Activated naive CD8-positive, alpha-beta T cell treated with anti-CD3 and anti-CD28 coated beads for 36 hours (primary cell): Measurements from ENCODE around the gene CYBB. TPM values are rescaled to one million over a fixed set of nuclear protein-coding genes. Genes with fewer than 3 reads are reported as not detected.

ENCODE experiments used
- DNase-seq: peaks from one replicate; pipeline ENCODE4 v3.0.0; 2021
- H3K27ac Mint-ChIP-seq: one replicate; pipeline ENCODE4 v1.8.0; 2022; ENCODE audit warnings: mild to moderate bottlenecking, moderate library complexity, mixed read lengths
- H3K27me3 Mint-ChIP-seq: one replicate; pipeline ENCODE4 v1.8.0; 2022; ENCODE audit warnings: mild to moderate bottlenecking, mixed read lengths
- H3K36me3 Mint-ChIP-seq: one replicate; pipeline ENCODE4 v1.8.0; 2021; ENCODE audit warnings: mild to moderate bottlenecking, mixed read lengths
- H3K4me1 Mint-ChIP-seq: one replicate; pipeline ENCODE4 v1.8.0; 2021; ENCODE audit warnings: mixed read lengths
- H3K4me3 Mint-ChIP-seq: one replicate; pipeline ENCODE4 v1.8.0; 2022; ENCODE audit warnings: mild to moderate bottlenecking, moderate library complexity, mixed read lengths
- H3K9me3 Mint-ChIP-seq: one replicate; pipeline ENCODE4 v1.8.0; 2022; ENCODE audit warnings: mixed read lengths
- total RNA-seq, 2 experiments: library from RNA; stranded (reverse); gene quantifications; one replicate each; pipeline ENCODE4 v1.2.3, GENCODE V29; 2021

Gene CYBB
- total RNA-seq: under 1 TPM; 0.50 to 0.76 TPM

DNA sequence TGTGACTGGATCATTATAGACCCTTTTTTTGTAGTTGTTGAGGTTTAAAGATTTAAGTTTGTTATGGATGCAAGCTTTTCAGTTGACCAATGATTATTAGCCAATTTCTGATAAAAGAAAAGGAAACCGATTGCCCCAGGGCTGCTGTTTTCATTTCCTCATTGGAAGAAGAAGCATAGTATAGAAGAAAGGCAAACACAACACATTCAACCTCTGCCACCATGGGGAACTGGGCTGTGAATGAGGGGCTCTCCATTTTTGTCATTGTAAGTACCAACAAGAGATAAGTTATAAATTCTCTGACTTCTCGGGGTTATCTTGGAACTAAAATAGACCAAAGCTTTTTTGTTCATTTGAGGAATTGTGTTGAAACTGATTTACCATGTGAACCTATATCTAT, at the start of gene CYBB:
Gene CYBB (plus strand): TSS at position 203 of the 400 bp plus-strand sequence. CDS start 19 bp downstream, at position 222.
- H3K27ac Mint-ChIP-seq: no peak within 1 kb of the TSS
- no peaks in the 10 kb centered on the region for H3K9me3 Mint-ChIP-seq
- DNase-seq: no peak
- H3K4me3 Mint-ChIP-seq: no peak within 1 kb of the TSS
- no peaks in the 10 kb centered on the region for H3K27me3 Mint-ChIP-seq
- H3K4me1 Mint-ChIP-seq: peaks cover 22% of the 10 kb centered on the region
- H3K36me3 Mint-ChIP-seq: no peaks in the 10 kb centered on the region

- peak; percentile 62 for DNase-seq
- Mint-ChIP-seq H3K4me1 (peaks cover 16% of the 10 kb centered on the region), H3K4me3 (no peak overlapping the region), H3K9me3 (no peaks in the 10 kb centered on the region), H3K27me3 (no peaks in the 10 kb centered on the region), H3K36me3 (no peaks in the 10 kb centered on the region), H3K27ac (peak overlapping the region; percentile 73)
Measured at GRCh38 chrX:37745354-37745753, 34.5 kb upstream of the CYBB start.

DNA sequence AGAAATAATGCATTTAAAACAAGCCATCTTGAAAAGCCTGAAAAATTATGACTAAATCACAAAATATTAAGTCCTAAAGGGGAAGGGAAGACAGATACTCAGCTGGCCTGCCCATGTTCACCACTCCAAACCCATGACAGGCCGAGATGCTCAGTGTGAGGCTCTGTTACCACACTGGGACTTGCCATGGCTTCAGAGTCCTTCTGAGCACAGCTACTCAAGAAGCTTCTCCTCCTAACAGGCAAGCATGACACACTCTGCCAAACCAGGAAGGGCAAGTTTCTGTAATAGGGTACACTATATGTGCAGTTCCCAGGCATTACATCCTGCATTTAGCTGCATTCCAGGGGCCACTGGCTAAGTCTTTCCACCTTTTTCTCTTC, 34.0 kb upstream of the CYBB start:
- no peak overlapping the region for H3K4me3 Mint-ChIP-seq
- peaks cover 16% of the 10 kb centered on the region for H3K4me1 Mint-ChIP-seq
- H3K27ac Mint-ChIP-seq: peak overlapping the region; percentile 73
- H3K9me3 Mint-ChIP-seq: no peaks in the 10 kb centered on the region
- no peak for DNase-seq
- H3K36me3 Mint-ChIP-seq: no peaks in the 10 kb centered on the region
- no peaks in the 10 kb centered on the region for H3K27me3 Mint-ChIP-seq

DNA sequence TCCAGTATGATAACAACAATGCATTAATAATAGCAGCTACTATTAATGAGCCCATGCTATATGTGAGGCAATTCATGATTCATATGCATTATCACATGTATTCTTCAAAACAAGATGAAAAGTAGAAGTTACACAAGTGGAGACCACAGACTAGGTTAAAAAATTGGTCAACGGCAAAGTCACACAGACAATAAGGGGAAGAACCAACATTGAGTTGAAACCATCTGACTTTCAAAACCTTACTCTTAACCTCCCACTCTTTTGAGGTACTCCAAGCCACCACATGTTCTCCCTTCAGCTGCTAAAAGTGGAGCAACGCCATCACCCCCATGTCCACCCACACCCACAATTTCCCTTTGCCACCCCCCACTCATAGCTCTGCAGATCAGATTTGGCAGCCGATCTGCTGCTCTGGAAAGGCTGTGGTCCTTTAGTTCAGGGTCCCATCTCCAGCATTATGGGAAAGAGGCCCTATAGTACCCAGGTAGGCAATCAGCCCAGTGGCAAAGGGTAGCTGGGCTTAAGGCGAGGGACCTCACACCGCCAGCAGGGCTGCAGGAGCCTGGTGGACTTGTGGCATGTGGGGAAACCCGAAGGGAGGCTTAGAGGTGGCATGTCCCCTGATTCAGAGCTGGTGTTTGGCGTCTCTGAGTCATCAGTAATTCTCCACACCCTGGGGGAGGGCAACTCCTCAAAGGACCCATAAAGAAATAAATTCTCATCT, 33.5 kb upstream of the CYBB start:
- Mint-ChIP-seq H3K4me3 (no peak overlapping the region), H3K27ac (peak overlapping the region; percentile 90)
- peak; percentile 54 for DNase-seq

GRCh38 chrX:37746951-37747350, 32.9 kb upstream of the CYBB start:
- H3K4me3 Mint-ChIP-seq: no peak overlapping the region
- peak overlapping the region; percentile 90 for H3K27ac Mint-ChIP-seq
- H3K36me3 Mint-ChIP-seq: no peaks in the 10 kb centered on the region
- H3K27me3 Mint-ChIP-seq: no peaks in the 10 kb centered on the region
- H3K4me1 Mint-ChIP-seq: peaks cover 22% of the 10 kb centered on the region
- no peak for DNase-seq
- H3K9me3 Mint-ChIP-seq: peaks cover 3% of the 10 kb centered on the region

More for the DNA sequence above, 33.5 kb upstream of the CYBB start:
- Mint-ChIP-seq H3K4me1 (peaks cover 19% of the 10 kb centered on the region), H3K36me3 (no peaks in the 10 kb centered on the region), H3K9me3 (peaks cover 2% of the 10 kb centered on the region), H3K27me3 (no peaks in the 10 kb centered on the region)

- Mint-ChIP-seq H3K4me3 (no peak overlapping the region), H3K4me1 (peaks cover 19% of the 10 kb centered on the region), H3K27me3 (no peaks in the 10 kb centered on the region), H3K9me3 (peaks cover 5% of the 10 kb centered on the region), H3K27ac (no peak overlapping the region), H3K36me3 (peaks cover 2% of the 10 kb centered on the region)
- no peak for DNase-seq
Measured at GRCh38 chrX:37752281-37752680, 27.6 kb upstream of the CYBB start.

- H3K27ac Mint-ChIP-seq: peak overlapping the region; percentile 19
- peaks cover 5% of the 10 kb centered on the region for H3K9me3 Mint-ChIP-seq
- H3K36me3 Mint-ChIP-seq: peaks cover 2% of the 10 kb centered on the region
- peaks cover 23% of the 10 kb centered on the region for H3K4me1 Mint-ChIP-seq
- no peak for DNase-seq
- H3K27me3 Mint-ChIP-seq: no peaks in the 10 kb centered on the region
- no peak overlapping the region for H3K4me3 Mint-ChIP-seq
Measured at GRCh38 chrX:37752936-37753335, 26.9 kb upstream of the CYBB start.

DNA sequence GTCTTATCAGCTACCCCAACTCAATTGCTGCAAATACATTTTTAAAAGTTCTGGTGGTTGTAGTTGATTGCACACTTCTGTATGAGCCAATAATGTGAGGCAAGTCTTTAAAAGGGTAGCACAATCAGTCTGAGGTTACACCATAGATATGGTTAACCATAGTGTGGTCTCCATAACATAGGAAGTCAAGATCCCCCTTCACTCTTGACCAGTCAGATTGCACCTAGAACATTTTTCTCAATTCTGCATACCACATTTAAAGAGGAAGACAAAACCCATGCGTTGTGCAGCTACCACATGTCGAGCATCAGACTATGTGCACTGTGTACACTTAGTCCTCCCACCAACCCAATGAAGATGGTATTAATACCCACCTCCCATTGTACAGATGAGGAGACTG, 26.5 kb upstream of the CYBB start:
- Mint-ChIP-seq H3K36me3 (peaks cover 2% of the 10 kb centered on the region), H3K4me3 (no peak overlapping the region), H3K9me3 (peaks cover 5% of the 10 kb centered on the region), H3K27ac (no peak overlapping the region), H3K27me3 (no peaks in the 10 kb centered on the region), H3K4me1 (peaks cover 23% of the 10 kb centered on the region)
- no peak for DNase-seq

DNA sequence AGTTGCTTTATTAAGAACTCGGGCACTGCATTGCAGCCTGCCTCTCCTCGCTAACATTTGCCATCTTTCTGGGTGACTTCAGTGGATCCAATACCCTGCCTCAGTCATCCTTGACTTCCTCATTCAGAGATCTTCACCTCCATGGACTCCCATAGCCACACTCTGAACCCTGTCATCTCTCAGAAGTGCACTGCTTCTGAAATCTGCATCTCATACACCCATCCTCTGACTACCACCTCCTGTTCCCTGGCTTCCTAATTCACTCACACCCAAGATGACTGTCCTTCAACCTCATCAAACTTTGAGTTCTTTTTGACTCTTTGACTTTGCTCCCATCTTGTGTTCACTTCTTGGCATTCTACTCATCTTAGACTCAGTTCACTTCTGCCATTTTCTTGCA, 25.3 kb upstream of the CYBB start:
- Mint-ChIP-seq H3K9me3 (peaks cover 5% of the 10 kb centered on the region), H3K4me1 (peaks cover 25% of the 10 kb centered on the region), H3K27ac (no peak overlapping the region), H3K4me3 (no peak overlapping the region), H3K36me3 (peaks cover 2% of the 10 kb centered on the region), H3K27me3 (no peaks in the 10 kb centered on the region)
- DNase-seq: no peak

DNA sequence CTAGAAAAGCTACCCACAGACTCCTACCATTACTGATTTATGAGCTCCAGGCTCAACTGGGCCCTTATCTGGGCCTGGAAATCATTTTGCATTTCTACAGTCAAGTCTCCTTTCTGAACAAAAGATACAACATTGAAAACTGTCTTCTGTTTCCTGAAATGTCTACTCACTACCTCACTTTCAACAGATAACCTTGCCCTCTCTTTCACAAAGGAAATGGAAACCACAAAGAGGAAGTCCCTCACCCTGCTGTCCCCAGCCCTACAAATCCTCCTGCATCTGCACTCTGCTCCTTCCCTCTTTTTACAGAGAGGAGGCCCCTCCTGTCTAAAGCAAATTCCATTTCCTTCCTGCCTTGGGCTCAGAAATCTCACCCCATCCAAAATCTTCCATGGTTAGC, 24.8 kb upstream of the CYBB start:
- DNase-seq: peak; percentile 16
- Mint-ChIP-seq H3K36me3 (peaks cover 2% of the 10 kb centered on the region), H3K4me1 (peaks cover 25% of the 10 kb centered on the region), H3K4me3 (no peak overlapping the region), H3K27me3 (no peaks in the 10 kb centered on the region), H3K9me3 (peaks cover 5% of the 10 kb centered on the region), H3K27ac (no peak overlapping the region)

DNA sequence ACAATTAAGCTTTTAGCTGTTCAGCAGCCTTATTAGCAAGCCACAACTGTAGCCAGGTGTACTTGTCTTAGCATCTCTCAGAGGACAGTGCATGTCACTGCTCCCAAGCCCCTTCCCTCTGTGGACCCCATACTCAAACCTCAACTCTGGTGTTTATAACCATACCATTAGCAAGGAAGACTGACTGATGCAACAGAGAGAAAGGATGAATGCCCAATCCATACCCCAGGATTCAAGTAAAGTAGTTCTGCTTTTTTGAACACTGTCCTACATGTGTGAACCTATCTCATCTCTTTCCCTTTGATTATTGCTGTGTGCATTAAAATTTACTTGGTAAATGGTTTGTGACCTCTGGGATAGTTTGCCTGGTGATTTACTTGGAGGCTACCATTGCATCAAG, 22.8 kb upstream of the CYBB start:
- no peak overlapping the region for H3K4me3 Mint-ChIP-seq
- peaks cover 2% of the 10 kb centered on the region for H3K36me3 Mint-ChIP-seq
- H3K4me1 Mint-ChIP-seq: peaks cover 21% of the 10 kb centered on the region
- peaks cover 2% of the 10 kb centered on the region for H3K9me3 Mint-ChIP-seq
- DNase-seq: no peak
- no peaks in the 10 kb centered on the region for H3K27me3 Mint-ChIP-seq
- H3K27ac Mint-ChIP-seq: no peak overlapping the region

- no peak overlapping the region for H3K27ac Mint-ChIP-seq
- H3K9me3 Mint-ChIP-seq: no peaks in the 10 kb centered on the region
- peaks cover 16% of the 10 kb centered on the region for H3K4me1 Mint-ChIP-seq
- DNase-seq: no peak
- no peaks in the 10 kb centered on the region for H3K27me3 Mint-ChIP-seq
- no peaks in the 10 kb centered on the region for H3K36me3 Mint-ChIP-seq
- H3K4me3 Mint-ChIP-seq: no peak overlapping the region
Measured at GRCh38 chrX:37759351-37759750, 20.5 kb upstream of the CYBB start.

GRCh38 chrX:37759878-37760418, 19.9 kb upstream of the CYBB start:
- H3K4me3 Mint-ChIP-seq: no peak overlapping the region
- no peak overlapping the region for H3K27ac Mint-ChIP-seq
- peaks cover 16% of the 10 kb centered on the region for H3K4me1 Mint-ChIP-seq
- no peaks in the 10 kb centered on the region for H3K27me3 Mint-ChIP-seq
- H3K36me3 Mint-ChIP-seq: no peaks in the 10 kb centered on the region
- no peaks in the 10 kb centered on the region for H3K9me3 Mint-ChIP-seq
- DNase-seq: no peak

DNA sequence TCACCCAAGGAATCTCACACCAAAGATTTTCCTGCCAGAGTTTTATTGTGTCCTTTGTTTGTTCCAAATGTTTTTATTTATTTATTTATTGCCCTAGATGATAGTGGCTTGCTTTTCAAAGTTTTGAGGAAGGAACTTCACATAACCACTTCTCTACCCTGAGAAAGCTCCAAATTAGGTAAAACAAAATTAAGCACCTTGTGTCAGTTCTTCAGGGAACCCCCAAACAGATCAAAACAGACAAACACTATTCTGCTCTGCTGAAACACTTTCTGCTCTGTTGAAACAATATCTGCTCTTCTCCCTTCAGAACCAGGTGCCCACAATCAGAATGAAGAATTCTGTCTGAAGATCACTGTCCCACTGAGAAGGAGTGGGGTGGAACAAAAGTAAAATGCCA, 16.5 kb upstream of the CYBB start:
- Mint-ChIP-seq H3K9me3 (no peaks in the 10 kb centered on the region), H3K27ac (no peak overlapping the region), H3K4me1 (peaks cover 12% of the 10 kb centered on the region), H3K27me3 (no peaks in the 10 kb centered on the region), H3K36me3 (no peaks in the 10 kb centered on the region), H3K4me3 (no peak overlapping the region)
- no peak for DNase-seq

GRCh38 chrX:37765507-37765906, 14.4 kb upstream of the CYBB start:
- H3K4me1 Mint-ChIP-seq: peaks cover 10% of the 10 kb centered on the region
- no peaks in the 10 kb centered on the region for H3K36me3 Mint-ChIP-seq
- no peaks in the 10 kb centered on the region for H3K27me3 Mint-ChIP-seq
- no peak for DNase-seq
- no peak overlapping the region for H3K27ac Mint-ChIP-seq
- H3K9me3 Mint-ChIP-seq: no peaks in the 10 kb centered on the region
- no peak overlapping the region for H3K4me3 Mint-ChIP-seq

DNA sequence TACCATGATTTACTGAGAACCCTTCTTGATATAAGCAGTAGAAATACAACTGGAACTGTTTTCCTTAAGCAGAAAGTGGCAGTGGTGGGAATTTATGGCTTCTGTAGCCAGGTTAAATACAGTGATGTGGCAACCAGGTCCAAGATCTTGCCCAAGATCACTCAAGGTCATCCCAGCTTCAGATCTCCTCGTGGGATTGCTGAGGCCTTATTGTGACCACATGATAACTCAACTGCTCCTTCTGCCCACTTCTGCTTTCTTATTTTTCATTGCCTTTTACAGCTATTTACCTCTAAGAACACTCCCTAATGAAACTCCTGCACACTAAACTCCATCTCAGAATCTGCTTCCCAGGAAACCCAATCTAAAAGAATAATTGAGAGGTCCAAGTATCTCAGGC, 12.4 kb upstream of the CYBB start:
- Mint-ChIP-seq H3K9me3 (peaks cover 2% of the 10 kb centered on the region), H3K27me3 (no peaks in the 10 kb centered on the region), H3K4me3 (no peak overlapping the region), H3K36me3 (no peaks in the 10 kb centered on the region), H3K27ac (no peak overlapping the region), H3K4me1 (peaks cover 8% of the 10 kb centered on the region)
- DNase-seq: no peak
